IPS-18c (cell line): ENCODE results near the gene THBS4.

ENCODE experiments used
- H3K4me3 ChIP-seq: 2 replicates; pipeline ENCODE4 v1.7.0; 2013; ENCODE audit warnings: low read depth, mild to moderate bottlenecking, low read length, moderate library complexity; ENCODE audit not compliant: insufficient read depth
- H3K9me3 ChIP-seq: one replicate; pipeline ENCODE4 v1.6.1; 2013; ENCODE audit warnings: mild to moderate bottlenecking, low read length, moderate library complexity; ENCODE audit not compliant: control insufficient read depth, insufficient read depth

THBS4 gene

DNA sequence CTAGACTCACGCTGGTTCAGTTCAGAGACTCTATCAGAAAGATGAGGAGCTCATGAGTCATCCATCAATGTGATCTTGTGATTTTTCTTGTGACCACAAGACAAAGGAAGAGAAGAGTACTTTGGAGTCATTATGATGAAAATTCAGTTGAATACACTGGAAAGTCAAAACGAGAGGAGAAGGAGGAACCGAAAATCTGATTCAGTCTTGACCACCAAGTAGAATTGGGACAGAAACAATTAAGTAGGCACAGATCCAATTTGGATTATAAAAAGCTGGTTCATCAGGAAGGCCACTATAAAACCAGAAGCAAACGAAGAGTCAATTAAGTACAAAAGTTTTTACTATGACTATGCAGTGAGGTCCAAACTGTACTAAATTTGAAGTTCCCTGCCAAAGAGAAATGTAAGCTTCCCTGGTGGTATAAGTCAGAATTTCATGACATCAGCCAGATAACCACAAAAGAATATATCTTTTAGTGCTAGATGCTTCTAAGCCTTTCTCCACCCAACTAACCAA lies 90.9 kb downstream of the THBS4 start:
- H3K4me3 ChIP-seq: no peak overlapping the region
- H3K9me3 ChIP-seq: no peaks in the 10 kb centered on the region

DNA sequence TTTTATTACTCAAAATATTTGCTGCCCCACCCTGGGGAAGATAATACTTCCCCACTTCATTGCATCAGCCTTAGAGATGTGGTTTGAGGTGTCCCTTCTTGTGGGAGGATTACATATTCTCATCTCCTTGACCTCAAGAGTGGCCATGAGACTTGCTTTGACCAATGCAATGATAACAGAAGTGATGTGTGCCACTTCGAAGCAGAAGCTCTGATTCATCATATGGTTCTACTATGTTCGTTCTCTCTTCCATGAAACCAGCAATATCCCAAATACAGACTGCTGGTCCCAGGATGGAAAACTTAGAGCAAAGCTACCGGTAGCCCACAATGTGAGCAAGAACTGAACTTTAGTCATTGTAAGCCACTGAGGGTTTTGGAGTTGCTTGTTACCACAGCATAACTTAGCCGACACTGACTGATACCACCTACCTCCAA lies 92.0 kb downstream of the THBS4 start:
- Histone ChIP-seq H3K4me3 (no peak overlapping the region), H3K9me3 (no peaks in the 10 kb centered on the region)

DNA sequence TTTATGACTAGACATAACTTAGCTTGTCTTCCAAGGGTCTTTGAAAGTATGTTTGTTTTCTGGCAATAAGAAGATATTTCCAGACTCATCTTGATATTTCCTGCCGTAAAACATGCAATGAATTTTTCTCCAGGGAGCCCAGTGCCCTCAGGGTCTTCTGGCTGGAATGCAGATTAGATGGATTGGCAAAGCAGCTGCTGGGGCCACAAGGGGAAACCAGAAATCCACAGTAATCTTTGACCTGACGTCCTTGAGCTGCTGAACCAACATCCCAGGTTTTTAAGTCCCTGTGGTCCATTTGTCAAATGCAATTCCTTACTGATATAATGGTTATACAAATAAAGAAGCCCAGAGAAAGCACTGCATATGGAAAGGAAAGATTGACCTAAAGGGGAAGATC lies 93.0 kb downstream of the THBS4 start:
- H3K4me3 ChIP-seq: no peak overlapping the region
- no peaks in the 10 kb centered on the region for H3K9me3 ChIP-seq

DNA sequence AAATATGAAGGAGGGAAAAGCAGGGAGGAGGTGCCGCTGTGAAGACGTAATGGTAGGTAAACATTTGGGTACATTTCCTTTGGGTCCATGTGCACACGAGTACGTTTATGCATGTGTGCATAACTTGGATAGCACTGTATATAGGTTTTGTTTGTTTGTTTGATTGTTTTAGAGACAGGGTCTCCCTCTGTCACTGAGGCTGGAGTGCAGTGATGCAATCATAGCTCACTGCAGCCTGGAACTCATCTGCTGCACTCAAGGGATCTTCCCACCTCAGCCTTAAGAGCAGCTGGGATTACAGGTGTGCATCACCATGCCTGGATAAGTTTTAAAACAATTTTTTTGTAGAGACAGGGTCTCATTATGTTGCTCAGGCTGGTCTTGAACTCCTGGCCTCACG lies 94.0 kb downstream of the THBS4 start:
- Histone ChIP-seq H3K4me3 (no peak overlapping the region), H3K9me3 (no peaks in the 10 kb centered on the region)
